Tibial nerve (tissue), 4 donors: ENCODE data around the gene TAF1C. TPM values are rescaled to one million over a fixed set of nuclear protein-coding genes. Genes with fewer than 3 reads are reported as not detected.

Source experiments
- DNase-seq, 2 donors: peaks; one replicate each; pipeline ENCODE4 v3.0.0-alpha.2; 2019; ENCODE audit warnings: low spot score in 2 of 2
- H3K27ac ChIP-seq, 4 donors: fragments of 200-600 bp; sonication (generic) in 3 of 4; one replicate each; pipeline ENCODE4 v1.5.1; 2017 to 2019; ENCODE audit warnings: mild to moderate bottlenecking in 1 of 4
- H3K27me3 ChIP-seq, 2 donors: fragments of 200-600 bp; sonication (generic) in 1 of 2; one replicate each; pipeline versions ENCODE4 v1.5.1 to v1.6.0; 2017 to 2019
- H3K36me3 ChIP-seq, 3 donors: fragments of 200-600 bp; sonication (generic); one replicate each; pipeline ENCODE4 v1.5.1; 2018 to 2019
- H3K4me1 ChIP-seq, 4 donors: fragments of 200-600 bp; sonication (generic) in 3 of 4; one replicate each; pipeline ENCODE4 v1.5.1; 2017 to 2019
- H3K4me3 ChIP-seq, 4 donors: fragments of 200-600 bp; sonication (generic) in 3 of 4; one replicate each; pipeline ENCODE4 v1.5.1; 2017 to 2019; ENCODE audit warnings: mild to moderate bottlenecking in 1 of 4, moderate library complexity in 1 of 4
- H3K9me3 ChIP-seq, 4 donors: fragments of 200-600 bp; sonication (generic) in 3 of 4; one replicate each; pipeline ENCODE4 v1.5.1; 2017 to 2019
- EP300 ChIP-seq, 2 donors: sonication (generic); formaldehyde crosslinking; IDR thresholded peaks; one replicate each; pipeline ENCODE4 v1.6.1; 2017; ENCODE audit warnings: antibody characterized with exemption in 2 of 2, mild to moderate bottlenecking in 1 of 2
- POLR2A ChIP-seq, 2 donors: fragments of 450-650 bp; IDR thresholded peaks; one replicate each; pipeline ENCODE4 v1.6.1; 2017; ENCODE audit warnings: antibody characterized with exemption in 2 of 2, mild to moderate bottlenecking in 2 of 2, moderate library complexity in 2 of 2
- WGBS, 2 donors: methylation state at CpG; one replicate each; pipeline ENCODE4 v1.1.5; 2018; 5-methylcytosine and 5-hydroxymethylcytosine counted together
- total RNA-seq, 4 donors: library from RNA; depleted of rRNA; stranded (reverse); fragments of >200 nt; gene quantifications; one replicate each; pipeline ENCODE4 v1.1.0, GENCODE V29; 2016
- TF ChIP-seq, protein P1 (sequence below), 5 experiments: fragments of 200-600 bp in 3 of 5; fragments of 450-650 bp in 2 of 5; sonication (generic) in 3 of 5; IDR thresholded peaks; one replicate each; pipeline ENCODE4 v1.5.1; 2016 to 2019; ENCODE audit warnings: antibody characterized with exemption in 5 of 5, mild to moderate bottlenecking in 3 of 5, moderate library complexity in 2 of 5

Gene TAF1C
- total RNA-seq: 100 to 1,000 TPM in 1 of 4 donors, 10 to 100 TPM in 3; 50.7 to 109 (median 73.9) TPM

GRCh38 chr16:84186685-84187437 is at the start of gene TAF1C:
TSS of gene TAF1C (minus strand) at chr16:84187057. CDS start at chr16:84184988, 2,069 bp downstream.
- 2 to 6% methylated on average over 18 to 55 of the region's 55 CpGs for WGBS, 2 donors
- peak within 1 kb of the TSS; percentile 82 to 98 (median 93) for H3K4me3 ChIP-seq
- H3K4me1 ChIP-seq: peaks cover 0 to 31% (median 6%) of the 10 kb centered on the region in 4 donors
- DNase-seq: peak; percentile 92
- peak within 1 kb of the TSS; percentile 49 to 91 (median 80) for H3K27ac ChIP-seq
- H3K9me3 ChIP-seq: no peaks in the 10 kb centered on the region
- H3K36me3 ChIP-seq: peaks cover 0 to 33% (median 0%) of the 10 kb centered on the region in 3 donors
- no peaks in the 10 kb centered on the region for H3K27me3 ChIP-seq
- TF ChIP-seq POLR2A (IDR thresholded peaks at IDR 0.05) (no peak), EP300 (IDR thresholded peaks at IDR 0.05) (peak; percentile 72 to 78)
- TF ChIP-seq, protein P1, sequence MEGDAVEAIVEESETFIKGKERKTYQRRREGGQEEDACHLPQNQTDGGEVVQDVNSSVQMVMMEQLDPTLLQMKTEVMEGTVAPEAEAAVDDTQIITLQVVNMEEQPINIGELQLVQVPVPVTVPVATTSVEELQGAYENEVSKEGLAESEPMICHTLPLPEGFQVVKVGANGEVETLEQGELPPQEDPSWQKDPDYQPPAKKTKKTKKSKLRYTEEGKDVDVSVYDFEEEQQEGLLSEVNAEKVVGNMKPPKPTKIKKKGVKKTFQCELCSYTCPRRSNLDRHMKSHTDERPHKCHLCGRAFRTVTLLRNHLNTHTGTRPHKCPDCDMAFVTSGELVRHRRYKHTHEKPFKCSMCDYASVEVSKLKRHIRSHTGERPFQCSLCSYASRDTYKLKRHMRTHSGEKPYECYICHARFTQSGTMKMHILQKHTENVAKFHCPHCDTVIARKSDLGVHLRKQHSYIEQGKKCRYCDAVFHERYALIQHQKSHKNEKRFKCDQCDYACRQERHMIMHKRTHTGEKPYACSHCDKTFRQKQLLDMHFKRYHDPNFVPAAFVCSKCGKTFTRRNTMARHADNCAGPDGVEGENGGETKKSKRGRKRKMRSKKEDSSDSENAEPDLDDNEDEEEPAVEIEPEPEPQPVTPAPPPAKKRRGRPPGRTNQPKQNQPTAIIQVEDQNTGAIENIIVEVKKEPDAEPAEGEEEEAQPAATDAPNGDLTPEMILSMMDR (IDR thresholded peaks at IDR 0.05): peak; percentile 96 to 99 (median 98)

DNA sequence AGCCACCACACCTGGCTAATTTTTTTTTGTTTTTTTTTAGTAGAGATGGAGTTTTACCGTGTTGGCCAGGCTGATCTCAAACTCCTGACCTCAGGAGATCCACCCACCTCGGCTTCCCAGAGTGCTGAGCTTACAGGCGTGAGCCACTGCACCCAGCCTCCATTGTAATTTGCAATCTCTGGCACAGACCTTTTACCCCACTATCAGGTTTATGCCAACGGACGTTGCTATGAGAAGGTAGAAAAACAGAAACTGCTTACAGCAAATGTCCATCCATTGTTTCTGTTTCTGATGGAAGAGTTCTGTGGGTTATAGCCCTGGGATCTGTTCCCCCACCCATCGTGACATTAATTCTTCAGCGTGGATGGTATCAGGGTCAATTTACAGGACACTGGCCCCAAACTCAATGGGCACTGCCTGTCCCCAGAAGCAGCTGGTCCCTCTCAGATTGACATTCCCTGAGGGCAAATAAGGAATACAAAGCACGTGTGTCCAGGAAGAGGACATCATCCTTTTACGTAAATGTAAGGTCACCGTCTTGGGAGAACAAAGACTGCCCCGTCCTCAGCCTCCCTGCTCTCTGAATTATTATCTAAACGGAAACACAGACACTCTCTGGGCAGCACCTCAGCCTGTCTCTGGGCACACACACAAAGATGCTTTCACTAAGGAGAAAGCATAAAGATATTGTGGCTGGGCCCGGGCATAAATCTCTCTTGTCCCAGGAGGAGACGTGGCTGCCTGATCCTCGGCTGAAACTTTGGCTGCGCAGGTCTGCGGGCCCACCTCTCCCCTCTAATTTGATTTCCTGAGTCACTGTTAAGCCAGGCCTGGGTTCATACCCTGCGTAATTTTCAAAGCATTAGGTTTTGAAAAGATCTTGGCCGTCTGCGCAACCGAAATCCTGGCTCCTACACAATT is 47.7 kb upstream of the TAF1C start:
- 46 to 48% methylated on average over 21 of the region's 21 CpGs for WGBS, 2 donors
- H3K27ac ChIP-seq: peak overlapping the region in 2 of 4 donors; percentile 38 to 64
- no peaks in the 10 kb centered on the region for H3K9me3 ChIP-seq
- no peak overlapping the region for H3K4me3 ChIP-seq
- peaks cover 0 to 5% of the 10 kb centered on the region in 2 donors for H3K27me3 ChIP-seq
- TF ChIP-seq EP300 (IDR thresholded peaks at IDR 0.05) (peak in 1 of 2 donors; percentile 39), POLR2A (IDR thresholded peaks at IDR 0.05) (no peak)
- TF ChIP-seq, protein P1 (IDR thresholded peaks at IDR 0.05): no peak
- peaks cover 0 to 16% (median 0%) of the 10 kb centered on the region in 4 donors for H3K4me1 ChIP-seq
- no peaks in the 10 kb centered on the region for H3K36me3 ChIP-seq
- no peak for DNase-seq

DNA sequence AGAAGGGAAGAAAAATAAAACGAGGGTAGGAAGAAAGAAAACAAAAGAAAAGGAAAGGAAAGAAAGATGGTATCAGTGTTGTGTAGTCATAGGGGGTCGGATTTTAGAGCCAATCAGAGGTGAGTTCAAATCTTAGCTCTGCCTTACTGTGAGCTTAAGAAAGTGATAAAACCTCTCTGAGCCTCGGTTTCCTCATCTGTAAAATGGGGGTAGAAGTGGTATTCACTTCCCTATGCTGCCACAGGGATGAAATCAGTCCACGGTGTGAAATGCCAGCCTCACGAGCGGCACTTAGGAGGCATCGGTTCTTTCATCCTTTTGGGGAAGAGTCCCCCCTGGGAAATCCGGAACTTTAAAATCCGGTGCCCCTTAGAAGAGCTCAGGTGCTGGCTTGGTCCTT is 46.9 kb upstream of the TAF1C start:
- H3K4me3 ChIP-seq: no peak overlapping the region
- H3K9me3 ChIP-seq: no peaks in the 10 kb centered on the region
- H3K27ac ChIP-seq: no peak overlapping the region
- no peaks in the 10 kb centered on the region for H3K36me3 ChIP-seq
- no peak for TF ChIP-seq EP300 (IDR thresholded peaks at IDR 0.05)
- TF ChIP-seq POLR2A (IDR thresholded peaks at IDR 0.05): no peak
- peaks cover 0 to 9% (median under 1%) of the 10 kb centered on the region in 4 donors for H3K4me1 ChIP-seq
- no peak for DNase-seq
- WGBS, 2 donors: 78 to 88% methylated on average over 9 of the region's 9 CpGs
- H3K27me3 ChIP-seq: peaks cover 0 to 5% of the 10 kb centered on the region in 2 donors

DNA sequence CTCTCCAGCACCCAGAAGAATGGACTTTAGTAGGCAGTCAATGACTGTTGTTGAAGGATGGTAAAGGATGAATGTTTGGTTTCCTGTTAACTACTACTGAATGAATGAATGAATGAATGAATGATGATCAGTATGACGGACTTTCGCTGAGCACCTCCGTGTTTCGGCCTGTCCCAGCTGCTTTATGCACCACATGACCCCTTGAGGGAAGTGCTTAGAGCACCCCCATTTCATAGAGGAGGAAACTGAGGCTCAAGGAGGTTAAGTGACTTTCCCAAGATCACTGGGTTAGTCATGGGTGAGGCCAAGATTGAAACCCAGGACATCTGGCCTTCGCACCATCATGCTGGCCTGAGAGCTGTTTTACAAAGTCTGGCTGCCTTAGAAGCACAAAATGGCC is 46.1 kb upstream of the TAF1C start:
- Histone ChIP-seq H3K9me3 (no peaks in the 10 kb centered on the region), H3K27me3 (peaks cover 0 to under 1% of the 10 kb centered on the region in 2 donors), H3K4me3 (no peak overlapping the region), H3K27ac (no peak overlapping the region), H3K4me1 (peaks cover 0 to 16% (median 6%) of the 10 kb centered on the region in 4 donors), H3K36me3 (no peaks in the 10 kb centered on the region)
- no peak for TF ChIP-seq EP300 (IDR thresholded peaks at IDR 0.05)
- TF ChIP-seq, protein P1 (IDR thresholded peaks at IDR 0.05): no peak
- TF ChIP-seq POLR2A (IDR thresholded peaks at IDR 0.05): no peak
- no peak for DNase-seq
- WGBS, 2 donors: 87 to 91% methylated on average over 5 of the region's 5 CpGs

DNA sequence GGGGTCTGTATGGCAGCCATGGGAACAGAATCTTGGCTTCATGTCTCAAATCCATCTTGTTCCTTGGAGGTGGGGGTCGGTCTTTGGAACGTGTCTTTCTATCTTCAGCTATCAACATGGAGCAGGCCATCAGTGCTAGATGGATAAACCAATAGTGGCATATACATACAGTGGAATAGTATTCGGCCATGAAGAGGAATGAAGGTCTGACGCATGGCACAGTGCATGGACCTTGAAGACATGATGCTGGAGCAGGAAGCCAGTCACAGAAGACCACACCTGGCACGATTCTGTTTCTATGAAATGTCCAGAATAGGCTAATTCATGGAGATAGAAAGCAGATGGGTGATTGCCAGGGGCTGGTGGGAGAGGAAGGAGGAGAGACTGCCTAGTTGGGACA is 45.2 kb upstream of the TAF1C start:
- H3K36me3 ChIP-seq: no peaks in the 10 kb centered on the region
- no peaks in the 10 kb centered on the region for H3K9me3 ChIP-seq
- H3K4me1 ChIP-seq: peaks cover 0 to 24% (median 10%) of the 10 kb centered on the region in 4 donors
- H3K27ac ChIP-seq: no peak overlapping the region
- no peak overlapping the region for H3K4me3 ChIP-seq
- WGBS, 2 donors: 91 to 96% methylated on average over 5 of the region's 5 CpGs
- no peaks in the 10 kb centered on the region for H3K27me3 ChIP-seq
- no peak for DNase-seq
- TF ChIP-seq POLR2A (IDR thresholded peaks at IDR 0.05) (no peak), EP300 (IDR thresholded peaks at IDR 0.05) (no peak)
- TF ChIP-seq, protein P1 (IDR thresholded peaks at IDR 0.05): no peak
